GM12865 (cell line): ENCODE measurements around the gene PGAM4.
"Not testable (repeated sequence)": the region's sequence is repeated elsewhere in the genome, so short reads cannot be mapped to it uniquely, and the experiment has no call there.

Experiments
- DNase-seq: peaks from one replicate; pipeline ENCODE4 v3.0.0; 2010; ENCODE audit warnings: low read depth
- H3K4me3 ChIP-seq: 2 replicates; pipeline ENCODE4 v1.5.1; 2011; ENCODE audit warnings: mild to moderate bottlenecking, low read depth, low read length, control low read depth
- CTCF ChIP-seq: IDR thresholded peaks from 2 replicates; pipeline ENCODE4 v1.5.1; 2011; ENCODE audit warnings: low read length, control low read depth, low read depth, inconsistent platforms; ENCODE audit not compliant: insufficient read depth; ENCODE audit errors: missing control alignments

Gene PGAM4

GRCh38 chrX:77949840-77950239 is 19.6 kb downstream of the PGAM4 start:
- no peak overlapping the region for H3K4me3 ChIP-seq
- DNase-seq, result no peak
- no peak for TF ChIP-seq CTCF

DNA sequence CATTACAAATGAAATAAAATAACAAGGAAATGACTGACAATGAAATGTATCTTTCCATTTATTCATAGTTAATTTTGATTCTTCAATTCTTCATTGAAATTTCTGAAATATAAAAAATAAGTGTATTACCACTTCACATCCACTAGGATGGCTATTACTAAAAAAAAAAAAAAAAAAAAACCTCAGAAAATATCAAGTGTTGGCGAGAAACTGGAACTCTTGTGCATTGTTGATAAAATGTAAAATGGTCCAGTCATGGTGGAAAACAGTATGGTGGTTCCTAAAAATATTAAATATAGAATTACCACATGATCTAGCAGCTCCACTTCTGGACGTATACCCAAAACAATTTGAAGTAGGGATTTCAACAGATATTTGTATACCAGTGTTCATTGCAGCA is 22.9 kb downstream of the PGAM4 start:
- H3K4me3 ChIP-seq, result no peak overlapping the region
- no peak for DNase-seq
- no peak for TF ChIP-seq CTCF

DNA sequence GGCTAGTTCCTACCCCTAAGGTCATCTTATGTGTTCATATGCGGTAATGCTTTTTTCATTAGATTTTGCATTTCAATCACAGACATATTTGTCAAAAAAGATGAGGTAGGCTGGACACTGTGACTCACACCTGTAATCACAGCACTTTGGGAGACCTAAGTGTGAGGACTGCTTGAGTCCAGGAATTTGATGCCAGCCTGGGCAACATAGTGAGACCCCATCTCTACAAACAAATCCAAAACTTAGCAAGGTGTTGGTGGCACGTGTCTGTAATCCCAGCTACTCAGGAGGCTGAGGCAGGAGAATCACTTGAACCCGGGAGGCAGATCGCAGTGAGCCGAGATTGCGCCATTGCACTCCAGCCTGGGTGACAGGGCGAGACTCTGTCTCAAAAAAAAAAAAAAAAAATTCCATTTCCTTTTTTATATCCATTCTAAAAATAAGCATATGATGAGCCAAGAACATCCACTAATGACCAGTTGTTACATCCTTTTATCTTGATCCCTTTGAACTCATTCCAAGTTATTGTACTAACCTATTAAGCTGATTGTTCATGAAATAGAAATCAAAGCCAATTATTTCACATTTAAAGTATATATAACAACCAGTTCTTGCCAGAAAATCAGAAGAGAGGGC is 23.4 kb downstream of the PGAM4 start:
- no peak for TF ChIP-seq CTCF
- H3K4me3 ChIP-seq, result no peak overlapping the region
- DNase-seq, result no peak

DNA sequence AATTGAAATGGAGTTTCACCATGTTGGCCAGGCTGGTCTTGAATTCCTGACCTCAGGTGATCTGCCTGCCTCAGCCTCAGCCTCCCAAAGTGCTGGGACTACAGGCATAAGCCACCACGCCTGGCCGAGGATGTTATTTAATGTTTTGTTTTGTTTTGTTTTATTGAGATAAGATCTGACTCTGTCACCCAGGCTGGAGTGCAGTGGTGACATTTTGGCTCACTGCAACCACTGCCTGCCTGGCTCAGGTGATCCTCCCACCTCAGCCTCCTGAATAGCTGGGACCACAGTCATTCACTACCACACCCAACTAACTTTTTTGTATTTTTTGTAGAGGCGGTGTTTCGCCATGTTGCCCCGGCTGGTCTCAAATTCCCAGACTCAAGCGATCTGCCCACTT is 24.4 kb downstream of the PGAM4 start:
- not testable (repeated sequence) for DNase-seq, H3K4me3 ChIP-seq

DNA sequence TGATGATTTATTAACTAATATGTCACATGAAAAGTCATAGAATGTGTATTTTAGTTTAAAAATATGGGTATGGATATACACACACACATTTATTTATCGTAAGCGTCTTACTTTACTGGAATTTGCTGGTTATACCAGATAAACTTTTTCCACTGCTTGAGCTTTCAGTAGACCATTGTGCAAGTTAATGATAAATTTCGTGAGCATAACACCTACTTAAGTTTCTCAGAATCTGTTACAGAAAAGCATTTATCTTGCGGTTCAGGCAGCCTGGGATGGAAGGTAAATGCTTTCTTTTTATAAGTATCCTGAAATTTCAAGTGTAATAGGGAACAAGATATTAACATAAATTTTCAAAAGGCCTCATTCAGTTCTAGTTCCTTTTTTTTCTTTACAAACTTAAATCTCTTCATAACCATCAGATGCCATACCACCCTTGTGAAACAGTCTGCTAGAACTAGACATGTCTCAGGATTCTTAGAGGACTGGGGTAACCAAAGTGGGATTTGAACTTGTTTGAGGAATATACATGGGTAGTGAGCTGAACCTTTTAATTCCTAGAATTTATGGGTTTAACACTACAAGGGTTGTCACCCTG is 31.3 kb downstream of the PGAM4 start:
- no peak overlapping the region for H3K4me3 ChIP-seq
- TF ChIP-seq CTCF, result no peak
- DNase-seq, result no peak

DNA sequence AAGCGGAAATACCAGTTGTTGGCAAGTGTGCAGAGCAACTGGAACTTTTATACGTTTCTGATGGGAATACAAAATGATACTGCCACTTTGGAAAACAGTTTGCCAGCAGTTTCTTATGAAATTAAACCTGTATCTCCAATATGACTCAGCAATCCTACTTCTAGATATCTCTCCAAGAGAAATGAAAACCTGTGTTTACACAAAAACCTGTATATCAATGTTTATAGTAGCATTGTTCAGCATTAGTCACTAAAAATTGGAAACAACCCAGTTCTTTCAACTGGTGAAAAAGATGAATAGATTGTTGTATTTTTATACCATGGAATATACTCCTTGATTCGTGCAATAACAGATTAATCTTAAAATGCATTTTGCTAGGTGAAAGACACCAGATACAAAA is 32.1 kb downstream of the PGAM4 start:
- TF ChIP-seq CTCF, result no peak
- DNase-seq, result no peak
- H3K4me3 ChIP-seq, result no peak overlapping the region

GRCh38 chrX:77936299-77936698 is 33.1 kb downstream of the PGAM4 start:
- DNase-seq, result no peak
- no peak for TF ChIP-seq CTCF

More at GRCh38 chrX:77936299-77936698, 33.1 kb downstream of the PGAM4 start:
- H3K4me3 ChIP-seq, result no peak overlapping the region
